GM12872 (cell line): Measurements from ENCODE around the gene TNNI3K.

Experiments used
- TF ChIP-seq, protein P1 (sequence below): IDR thresholded peaks from 3 replicates; pipeline ENCODE4 v1.5.1; 2011; ENCODE audit warnings: low read depth, mild to moderate bottlenecking, low read length, moderate library complexity; ENCODE audit not compliant: insufficient read depth

The TNNI3K gene

GRCh38 chr1:74432325-74432724, 197.1 kb downstream of the TNNI3K start:
- TF ChIP-seq, protein P1, sequence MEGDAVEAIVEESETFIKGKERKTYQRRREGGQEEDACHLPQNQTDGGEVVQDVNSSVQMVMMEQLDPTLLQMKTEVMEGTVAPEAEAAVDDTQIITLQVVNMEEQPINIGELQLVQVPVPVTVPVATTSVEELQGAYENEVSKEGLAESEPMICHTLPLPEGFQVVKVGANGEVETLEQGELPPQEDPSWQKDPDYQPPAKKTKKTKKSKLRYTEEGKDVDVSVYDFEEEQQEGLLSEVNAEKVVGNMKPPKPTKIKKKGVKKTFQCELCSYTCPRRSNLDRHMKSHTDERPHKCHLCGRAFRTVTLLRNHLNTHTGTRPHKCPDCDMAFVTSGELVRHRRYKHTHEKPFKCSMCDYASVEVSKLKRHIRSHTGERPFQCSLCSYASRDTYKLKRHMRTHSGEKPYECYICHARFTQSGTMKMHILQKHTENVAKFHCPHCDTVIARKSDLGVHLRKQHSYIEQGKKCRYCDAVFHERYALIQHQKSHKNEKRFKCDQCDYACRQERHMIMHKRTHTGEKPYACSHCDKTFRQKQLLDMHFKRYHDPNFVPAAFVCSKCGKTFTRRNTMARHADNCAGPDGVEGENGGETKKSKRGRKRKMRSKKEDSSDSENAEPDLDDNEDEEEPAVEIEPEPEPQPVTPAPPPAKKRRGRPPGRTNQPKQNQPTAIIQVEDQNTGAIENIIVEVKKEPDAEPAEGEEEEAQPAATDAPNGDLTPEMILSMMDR: no peak

- TF ChIP-seq, protein P1: no peak
These were observed 199.1 kb downstream of the TNNI3K start for GRCh38 chr1:74434321-74434720.

DNA sequence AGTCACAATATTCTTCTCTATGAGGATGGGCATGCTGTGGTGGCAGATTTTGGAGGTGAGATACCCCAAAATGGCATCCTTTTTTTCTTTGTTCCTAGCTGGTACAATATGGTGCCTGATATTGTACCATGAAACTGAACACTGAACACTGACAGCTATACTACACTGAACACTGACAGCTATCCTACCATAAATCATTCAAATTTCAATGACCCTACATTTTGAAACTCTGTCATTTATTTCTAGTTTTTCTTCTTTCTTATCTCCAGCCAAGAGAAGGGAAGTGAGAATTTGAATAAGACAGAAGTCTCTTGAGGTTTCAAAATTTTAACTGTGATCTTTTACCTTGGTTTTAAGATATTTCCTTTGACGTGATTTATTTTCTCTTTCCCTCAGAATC, 200.9 kb downstream of the TNNI3K start:
- TF ChIP-seq, protein P1: no peak

DNA sequence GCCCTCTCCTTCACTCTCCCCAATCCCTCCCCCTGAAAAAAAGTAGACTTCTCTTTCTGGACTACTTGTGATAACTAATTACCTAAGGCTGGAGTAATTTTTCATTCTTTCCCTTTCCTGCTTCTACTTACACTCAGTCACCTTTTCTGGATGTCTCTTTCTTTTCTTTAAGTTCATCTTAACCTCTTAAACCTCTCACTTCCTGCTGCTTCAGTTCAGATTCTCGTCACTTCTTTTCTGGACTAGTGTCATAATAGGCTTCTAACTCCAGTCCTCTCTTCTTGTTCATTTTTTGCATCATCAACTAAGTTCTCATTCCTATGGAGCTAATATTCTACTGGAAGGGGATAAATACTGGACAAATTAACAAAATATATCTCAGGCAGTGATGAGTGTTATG, 201.8 kb downstream of the TNNI3K start:
- TF ChIP-seq, protein P1: no peak

DNA sequence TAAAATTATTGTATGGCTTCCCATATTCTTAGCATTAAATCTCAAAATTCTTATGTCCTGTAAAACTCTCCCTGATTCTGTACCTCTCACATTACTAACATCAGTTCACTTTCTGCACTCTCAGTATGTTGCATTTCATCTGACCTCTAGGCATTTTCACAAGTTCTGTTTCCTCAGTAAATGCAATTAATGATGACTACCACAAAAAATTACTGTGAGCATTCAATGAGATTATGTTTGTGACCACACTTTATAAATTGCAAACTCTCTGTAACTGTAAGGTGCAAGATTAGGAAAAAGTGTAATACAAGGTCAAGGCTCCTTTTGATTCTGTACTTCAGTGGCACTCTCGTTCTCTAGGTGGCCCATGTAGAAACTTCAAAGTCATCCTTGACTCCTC, 216.8 kb downstream of the TNNI3K start:
- TF ChIP-seq, protein P1: no peak

DNA sequence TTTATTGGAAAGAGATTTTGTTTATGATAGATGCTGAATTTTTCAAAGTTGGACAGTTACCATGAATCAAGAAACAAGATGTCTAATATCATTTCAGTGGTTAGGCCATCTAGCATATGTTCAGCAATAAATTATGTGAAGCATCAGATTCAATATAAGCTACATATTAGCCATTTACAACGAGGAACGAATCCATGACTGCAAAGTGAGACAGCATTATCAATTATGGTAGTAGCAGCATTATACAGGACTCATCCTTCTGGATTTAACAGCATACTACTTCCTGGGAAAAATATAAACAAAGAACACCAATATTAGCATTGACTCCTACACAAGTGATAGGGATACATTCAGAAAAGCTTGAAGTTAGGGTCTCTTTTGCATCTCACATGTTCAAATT, 218.1 kb downstream of the TNNI3K start:
- TF ChIP-seq, protein P1: no peak

GRCh38 chr1:74455390-74455789, 220.2 kb downstream of the TNNI3K start:
- TF ChIP-seq, protein P1: no peak

- TF ChIP-seq, protein P1: no peak
These were observed 222.1 kb downstream of the TNNI3K start for GRCh38 chr1:74457253-74457652.
